HepG2 (cell line): ENCODE results near the gene ERC1. TPM values are rescaled to one million over a fixed set of nuclear protein-coding genes. Genes with fewer than 3 reads are reported as not detected.
A peak's percentile ranks its signal among the peaks of the same experiment; 100 is the strongest.

ENCODE experiments used
- ERF ChIP-seq: IDR thresholded peaks from 2 replicates; pipeline ENCODE4 v1.6.1; 2018; ENCODE audit warnings: missing biosample characterization, missing genetic modification reagents
- FOXC1 ChIP-seq: sonication (generic); formaldehyde crosslinking; IDR thresholded peaks from 2 replicates; pipeline ENCODE4 v1.8.0; 2022; ENCODE audit warnings: mild to moderate bottlenecking, missing genetic modification reagents, borderline replicate concordance
- NFKBIZ ChIP-seq: IDR thresholded peaks from 2 replicates; pipeline ENCODE4 v1.6.1; 2018; ENCODE audit warnings: missing genetic modification reagents, missing compliant biosample characterization
- NFYB ChIP-seq: sonication (generic); formaldehyde crosslinking; IDR thresholded peaks from 2 replicates; pipeline ENCODE4 v1.4.0; 2020; ENCODE audit warnings: missing genetic modification reagents
- REPIN1 ChIP-seq: sonication (generic); formaldehyde crosslinking; IDR thresholded peaks from 2 replicates; pipeline ENCODE4 v1.8.0; 2022; ENCODE audit warnings: missing genetic modification reagents, low read depth, mild to moderate bottlenecking, borderline replicate concordance
- RNF2 ChIP-seq: fragments of 450-650 bp; conservative IDR thresholded peaks from 2 replicates; pipeline ENCODE4 v1.6.1; 2016; ENCODE audit warnings: low read depth
- SETDB1 ChIP-seq: sonication (generic); formaldehyde crosslinking; IDR thresholded peaks from 2 replicates; pipeline ENCODE4 v1.5.1; 2020; ENCODE audit warnings: missing genetic modification reagents, mild to moderate bottlenecking, borderline replicate concordance
- SOX13 ChIP-seq, 3 experiments: fragments of 450-650 bp in 1 of 3; sonication (generic) in 1 of 3; formaldehyde crosslinking in 1 of 3; IDR thresholded peaks in 2 of 3; conservative IDR thresholded peaks in 1 of 3; 2 replicates each; pipeline versions ENCODE4 v1.5.0 to v1.6.1; 2016 to 2020; ENCODE audit warnings: antibody characterized with exemption in 1 of 3, mild to moderate bottlenecking in 1 of 3, missing compliant biosample characterization in 1 of 3, missing genetic modification reagents in 1 of 3, moderate library complexity in 1 of 3
- THAP7 ChIP-seq: sonication (generic); formaldehyde crosslinking; IDR thresholded peaks from 2 replicates; pipeline ENCODE4 v1.8.1; 2023; ENCODE audit warnings: mild to moderate bottlenecking, missing genetic modification reagents
- UBTF ChIP-seq: sonication (generic); formaldehyde crosslinking; IDR thresholded peaks from 2 replicates; pipeline ENCODE4 v1.4.0; 2020; ENCODE audit warnings: mild to moderate bottlenecking, missing genetic modification reagents
- ZBTB4 ChIP-seq: sonication (generic); formaldehyde crosslinking; IDR thresholded peaks from 2 replicates; pipeline ENCODE4 v1.4.0; 2020; ENCODE audit warnings: missing genetic modification reagents, mild to moderate bottlenecking, borderline replicate concordance
- ZBTB7B ChIP-seq: sonication (generic); formaldehyde crosslinking; IDR thresholded peaks from 2 replicates; pipeline ENCODE4 v1.4.0; 2020; ENCODE audit warnings: missing genetic modification reagents
- ZFYVE20 ChIP-seq: sonication (generic); formaldehyde crosslinking; IDR thresholded peaks from 2 replicates; pipeline ENCODE4 v1.8.0; 2023; ENCODE audit warnings: low read depth, mild to moderate bottlenecking, moderate library complexity, missing genetic modification reagents, borderline replicate concordance
- ZMYM2 ChIP-seq: sonication (generic); formaldehyde crosslinking; IDR thresholded peaks from 2 replicates; pipeline ENCODE4 v1.8.0; 2022; ENCODE audit warnings: mild to moderate bottlenecking, missing genetic modification reagents
- ZNF350 ChIP-seq: sonication (generic); formaldehyde crosslinking; IDR thresholded peaks from 2 replicates; pipeline ENCODE4 v1.4.0; 2020; ENCODE audit warnings: mild to moderate bottlenecking, low read depth, missing genetic modification reagents, borderline replicate concordance
- ZNF530 ChIP-seq: sonication (generic); formaldehyde crosslinking; IDR thresholded peaks from 2 replicates; pipeline ENCODE4 v1.5.0; 2020; ENCODE audit warnings: low read depth, mild to moderate bottlenecking, missing genetic modification reagents
- ZNF550 ChIP-seq: sonication (generic); formaldehyde crosslinking; IDR thresholded peaks from 2 replicates; pipeline ENCODE4 v1.4.0; 2020; ENCODE audit warnings: mild to moderate bottlenecking, missing genetic modification reagents, borderline replicate concordance
- ZNF580 ChIP-seq: IDR thresholded peaks from 2 replicates; pipeline ENCODE4 v1.6.1; 2016; ENCODE audit warnings: low read depth, borderline replicate concordance
- ZNF598 ChIP-seq: sonication (generic); formaldehyde crosslinking; IDR thresholded peaks from 2 replicates; pipeline ENCODE4 v1.5.1; 2020; ENCODE audit warnings: mild to moderate bottlenecking, missing genetic modification reagents, borderline replicate concordance
- ZNF619 ChIP-seq: sonication (generic); formaldehyde crosslinking; IDR thresholded peaks from 2 replicates; pipeline ENCODE4 v1.4.0; 2020; ENCODE audit warnings: mild to moderate bottlenecking, missing genetic modification reagents
- ZNF777 ChIP-seq: sonication (generic); formaldehyde crosslinking; IDR thresholded peaks from 2 replicates; pipeline ENCODE4 v1.4.0; 2020; ENCODE audit warnings: missing genetic modification reagents
- ZNF790 ChIP-seq: sonication (generic); formaldehyde crosslinking; IDR thresholded peaks from 2 replicates; pipeline ENCODE4 v1.8.0; 2022; ENCODE audit warnings: missing genetic modification reagents, mild to moderate bottlenecking, borderline replicate concordance
- polyA plus RNA-seq, 8 experiments: library from polyadenylated mRNA; depleted of rRNA in 3 of 8; stranded (reverse) in 7 of 8; unstranded in 1 of 8; fragments of >200 nt; fragmentation: Illumina TruSeq in 4 of 8; extraction: Trizol in 4 of 8; gene quantifications; 2 replicates each; pipeline versions ENCODE4 v1.2.1 to v1.2.3, GENCODE V29; 2011 to 2016; ENCODE audit warnings: low read depth in 4 of 8, missing spikeins in 1 of 8, mixed read lengths in 1 of 8; ENCODE audit not compliant: insufficient read depth in 1 of 8
- total RNA-seq, 5 experiments: library from RNA; depleted of rRNA; stranded (reverse); fragments of >200 nt; fragmentation: Illumina TruSeq; extraction: Trizol; gene quantifications; 2 replicates each; pipeline ENCODE4 v1.2.3, GENCODE V29; 2016; ENCODE audit warnings: low read depth in 1 of 5

The ERC1 gene
- total and polyA plus RNA-seq, 2 of the 13 experiments (the other 11 are each of a cell fraction or from before 2014, with no cell fraction given), result 6.1 to 12.4 TPM

- TF ChIP-seq NFKBIZ (CRISPR knock-in tag) (peak; percentile 56; the same call in 1 of the 2 replicates), THAP7 (CRISPR knock-in tag) (peak; percentile 100), ZMYM2 (peak; percentile 33), ZBTB4 (CRISPR knock-in tag) (no peak; the same call in 1 of the 2 replicates), ZNF790 (CRISPR knock-in tag) (0 out of 2 replicates have a peak, but pooled peaks have one; percentile 38), ZNF619 (CRISPR knock-in tag) (peak; percentile 95), ZFYVE20 (no peak), ZNF598 (CRISPR knock-in tag) (peak; percentile 86; the same call in 1 of the 2 replicates), ZNF580 (CRISPR knock-in tag) (peak; percentile 90; the same call in 1 of the 2 replicates), SETDB1 (peak; percentile 63; the same call in 1 of the 2 replicates), UBTF (CRISPR knock-in tag) (peak; percentile 83; the same call in 1 of the 2 replicates), FOXC1 (no peak), ZNF777 (CRISPR knock-in tag) (peak; percentile 28; the same call in 1 of the 2 replicates), ERF (CRISPR knock-in tag) (peak; percentile 52; the same call in 1 of the 2 replicates), ZNF350 (CRISPR knock-in tag) (peak; percentile 86; the same call in 1 of the 2 replicates), RNF2 (no peak), ZNF530 (CRISPR knock-in tag) (no peak), SOX13 (IDR thresholded peaks at IDR 0.05) (peak; percentile 10; the same call in 1 of the 2 replicates), SOX13 (CRISPR knock-in tag; conservative IDR thresholded peaks at IDR 0.05 in 1 of 2, IDR thresholded peaks at IDR 0.05 in 1 of 2) (no peak), NFYB (CRISPR knock-in tag) (peak; percentile 9; the same call in 1 of the 2 replicates), ZBTB7B (CRISPR knock-in tag) (peak; percentile 76; the same call in 1 of the 2 replicates), REPIN1 (CRISPR knock-in tag) (peak; percentile 97), ZNF550 (CRISPR knock-in tag) (no peak)
These were observed 41.4 kb upstream of the ERC1 start, which contains the start of gene RAD52 (continued) for GRCh38 chr12:949453-950191.
